Measurements from ENCODE around the gene UFC1.

- TF ChIP-seq, protein P1, sequence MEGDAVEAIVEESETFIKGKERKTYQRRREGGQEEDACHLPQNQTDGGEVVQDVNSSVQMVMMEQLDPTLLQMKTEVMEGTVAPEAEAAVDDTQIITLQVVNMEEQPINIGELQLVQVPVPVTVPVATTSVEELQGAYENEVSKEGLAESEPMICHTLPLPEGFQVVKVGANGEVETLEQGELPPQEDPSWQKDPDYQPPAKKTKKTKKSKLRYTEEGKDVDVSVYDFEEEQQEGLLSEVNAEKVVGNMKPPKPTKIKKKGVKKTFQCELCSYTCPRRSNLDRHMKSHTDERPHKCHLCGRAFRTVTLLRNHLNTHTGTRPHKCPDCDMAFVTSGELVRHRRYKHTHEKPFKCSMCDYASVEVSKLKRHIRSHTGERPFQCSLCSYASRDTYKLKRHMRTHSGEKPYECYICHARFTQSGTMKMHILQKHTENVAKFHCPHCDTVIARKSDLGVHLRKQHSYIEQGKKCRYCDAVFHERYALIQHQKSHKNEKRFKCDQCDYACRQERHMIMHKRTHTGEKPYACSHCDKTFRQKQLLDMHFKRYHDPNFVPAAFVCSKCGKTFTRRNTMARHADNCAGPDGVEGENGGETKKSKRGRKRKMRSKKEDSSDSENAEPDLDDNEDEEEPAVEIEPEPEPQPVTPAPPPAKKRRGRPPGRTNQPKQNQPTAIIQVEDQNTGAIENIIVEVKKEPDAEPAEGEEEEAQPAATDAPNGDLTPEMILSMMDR (IDR thresholded peaks at IDR 0.05), result no peak
- TF ChIP-seq EP300 (IDR thresholded peaks at IDR 0.05) (no peak), POLR2A (IDR thresholded peaks at IDR 0.05) (no peak), POLR2AphosphoS5 (IDR thresholded peaks at IDR 0.05) (no peak)
These were observed 4.1 kb downstream of the UFC1 start for GRCh38 chr1:161157867-161158266.

Measured in gastroesophageal sphincter (tissue), 3 donors.